ENCODE measurements around the gene CMKLR1. TPM values are rescaled to one million over a fixed set of nuclear protein-coding genes. Genes with fewer than 3 reads are reported as not detected.

CMKLR1 gene
- total and polyA plus RNA-seq, 9 of the 15 experiments (the other 6 are each of a cell fraction or from before 2014, with no cell fraction given), result 0.11 to 1.4 (median 0.20) TPM

GRCh38 chr12:108266131-108266530 lies 73.0 kb downstream of the CMKLR1 start:
- CTCF ChIA-PET (ENCODE audit: low intra/inter-chr PET ratio), result no interaction called here
- DNase-seq (ENCODE audit: extremely low read depth in 1 of 4, low spot score in 3 of 4) (no peak), FAIRE-seq (no peak), ATAC-seq (no peak)
- Histone ChIP-seq H3K79me2 (ENCODE audit: control insufficient read depth, insufficient read depth, low read length) (no peaks in the 10 kb centered on the region), H3K9me1 (ENCODE audit: control insufficient read depth, insufficient read depth, low read length) (no peaks in the 10 kb centered on the region), H3K36me3 (ENCODE audit: control insufficient read depth, insufficient read depth, low read length) (no peaks in the 10 kb centered on the region), H4K20me1 (replicated peaks; ENCODE audit: control insufficient read depth, insufficient read depth, low read length) (no peaks in the 10 kb centered on the region), H3K9me3 (replicated peaks; ENCODE audit: control insufficient read depth, insufficient read depth, low read depth, low read length) (no peaks in the 10 kb centered on the region), H3K4me3 (no peak overlapping the region), H2AFZ (ENCODE audit: low read depth, low read length) (no peak overlapping the region), H3K27me3 (ENCODE audit: control insufficient read depth in 2 of 2, insufficient read depth in 2 of 2, low read length in 2 of 2) (peaks cover 4 to 6% of the 10 kb centered on the region in 2 experiments; a peak in 1 of 5 replicates), H3K9ac (ENCODE audit: insufficient read depth in 1 of 2, low read depth in 2 of 2, low read length in 2 of 2) (no peak overlapping the region), H3K4me2 (ENCODE audit: insufficient read depth, low read length) (no peak overlapping the region), H3K4me1 (replicated peaks in 1 of 2; ENCODE audit: control insufficient read depth in 2 of 2, insufficient read depth in 2 of 2, low read length in 2 of 2) (peaks cover 0 to 9% of the 10 kb centered on the region in 2 experiments; a peak in 3 of 5 replicates), H3K27ac (ENCODE audit: extremely low read depth, low read depth, low read length) (no peak overlapping the region)
- 0% methylated on average over 1 of the region's 1 CpG for WGBS (ENCODE audit: insufficient coverage, low coverage, missing lambda C conversion rate)
- in situ Hi-C loops (cut with MboI) (no loop called here), intact Hi-C loops (cut with micrococcal nuclease) (no loop called here)
- POLR2A ChIA-PET, result interaction anchor here (0.6 to 0.9 kb wide), 3 partner anchors 10 to 216 kb away, joined by 3 read pairs; no protein-coding TSS in a partner anchor
- no TSS peak for BruUV-seq (replicated peaks)
- TF ChIP-seq HIVEP1 (CRISPR knock-in tag; IDR thresholded peaks at IDR 0.05) (no peak), TFAM (CRISPR knock-in tag; conservative IDR thresholded peaks at IDR 0.05) (no peak), NFIX (CRISPR knock-in tag; IDR thresholded peaks at IDR 0.05; ENCODE audit: low read depth) (no peak), CHD4 (IDR thresholded peaks at IDR 0.05; ENCODE audit: insufficient read depth, insufficient replicate concordance, low read depth, low read length, poor library complexity, severe bottlenecking) (no peak), SNIP1 (IDR thresholded peaks at IDR 0.05; ENCODE audit: low read depth) (no peak), ETV5 (CRISPR knock-in tag; IDR thresholded peaks at IDR 0.05; ENCODE audit: low read depth) (no peak), RFX5 (IDR thresholded peaks at IDR 0.05; ENCODE audit: low read depth, low read length) (no peak)
- TF ChIP-seq, protein P1, sequence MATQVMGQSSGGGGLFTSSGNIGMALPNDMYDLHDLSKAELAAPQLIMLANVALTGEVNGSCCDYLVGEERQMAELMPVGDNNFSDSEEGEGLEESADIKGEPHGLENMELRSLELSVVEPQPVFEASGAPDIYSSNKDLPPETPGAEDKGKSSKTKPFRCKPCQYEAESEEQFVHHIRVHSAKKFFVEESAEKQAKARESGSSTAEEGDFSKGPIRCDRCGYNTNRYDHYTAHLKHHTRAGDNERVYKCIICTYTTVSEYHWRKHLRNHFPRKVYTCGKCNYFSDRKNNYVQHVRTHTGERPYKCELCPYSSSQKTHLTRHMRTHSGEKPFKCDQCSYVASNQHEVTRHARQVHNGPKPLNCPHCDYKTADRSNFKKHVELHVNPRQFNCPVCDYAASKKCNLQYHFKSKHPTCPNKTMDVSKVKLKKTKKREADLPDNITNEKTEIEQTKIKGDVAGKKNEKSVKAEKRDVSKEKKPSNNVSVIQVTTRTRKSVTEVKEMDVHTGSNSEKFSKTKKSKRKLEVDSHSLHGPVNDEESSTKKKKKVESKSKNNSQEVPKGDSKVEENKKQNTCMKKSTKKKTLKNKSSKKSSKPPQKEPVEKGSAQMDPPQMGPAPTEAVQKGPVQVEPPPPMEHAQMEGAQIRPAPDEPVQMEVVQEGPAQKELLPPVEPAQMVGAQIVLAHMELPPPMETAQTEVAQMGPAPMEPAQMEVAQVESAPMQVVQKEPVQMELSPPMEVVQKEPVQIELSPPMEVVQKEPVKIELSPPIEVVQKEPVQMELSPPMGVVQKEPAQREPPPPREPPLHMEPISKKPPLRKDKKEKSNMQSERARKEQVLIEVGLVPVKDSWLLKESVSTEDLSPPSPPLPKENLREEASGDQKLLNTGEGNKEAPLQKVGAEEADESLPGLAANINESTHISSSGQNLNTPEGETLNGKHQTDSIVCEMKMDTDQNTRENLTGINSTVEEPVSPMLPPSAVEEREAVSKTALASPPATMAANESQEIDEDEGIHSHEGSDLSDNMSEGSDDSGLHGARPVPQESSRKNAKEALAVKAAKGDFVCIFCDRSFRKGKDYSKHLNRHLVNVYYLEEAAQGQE (IDR thresholded peaks at IDR 0.05; ENCODE audit: borderline replicate concordance), result no peak
- TF ChIP-seq, protein P1 (CRISPR knock-in tag; IDR thresholded peaks at IDR 0.05; ENCODE audit: low read depth), result no peak

All from K562 (cell line).